ENCODE results near the gene LRRC71. TPM values are rescaled to one million over a fixed set of nuclear protein-coding genes. Genes with fewer than 3 reads are reported as not detected.
A peak's percentile ranks its signal among the peaks of the same experiment; 100 is the strongest.

LRRC71 gene
- polyA plus RNA-seq (2013, experiment 1 of 2) = not detected
- not detected for polyA plus RNA-seq (2013, experiment 2 of 2)

GRCh38 chr1:156920233-156921052 lies at the start of gene LRRC71:
Gene LRRC71 (plus strand): TSS chr1:156920632. CDS start chr1:156920804, 172 bp downstream.
- Histone ChIP-seq H3K27ac (ENCODE audit: low read depth, low read length, severe bottlenecking) (no peak within 1 kb of the TSS), H3K4me1 (ENCODE audit: control insufficient read depth, insufficient read depth, low read length, poor library complexity, severe bottlenecking) (peaks cover 5% of the 10 kb centered on the region), H3K9me3 (ENCODE audit: control insufficient read depth, low read length) (no peaks in the 10 kb centered on the region), H3K36me3 (ENCODE audit: control insufficient read depth, insufficient read depth, low read length) (peaks cover 26% of the 10 kb centered on the region), H3K4me3 (ENCODE audit: extremely low read depth, insufficient read depth, low read length, poor library complexity, severe bottlenecking) (peak within 1 kb of the TSS; percentile 9)
- 4 to 5% methylated on average over 51 to 59 of the region's 71 CpGs for WGBS, 2 experiments (ENCODE audit: insufficient coverage in 2 of 2)

GRCh38 chr1:156873659-156874058 lies 46.8 kb upstream of the LRRC71 start:
- Histone ChIP-seq H3K36me3 (ENCODE audit: control insufficient read depth, insufficient read depth, low read length) (no peaks in the 10 kb centered on the region), H3K9me3 (ENCODE audit: control insufficient read depth, low read length) (no peaks in the 10 kb centered on the region), H3K27ac (ENCODE audit: low read depth, low read length, severe bottlenecking) (no peak overlapping the region), H3K4me3 (ENCODE audit: extremely low read depth, insufficient read depth, low read length, poor library complexity, severe bottlenecking) (no peak overlapping the region), H3K4me1 (ENCODE audit: control insufficient read depth, insufficient read depth, low read length, poor library complexity, severe bottlenecking) (no peaks in the 10 kb centered on the region)
- 97 to 98% methylated on average over 13 to 18 of the region's 18 CpGs for WGBS, 2 experiments (ENCODE audit: insufficient coverage in 2 of 2)

- no peaks in the 10 kb centered on the region for H3K9me3 ChIP-seq (ENCODE audit: control insufficient read depth, low read length)
- no peak overlapping the region for H3K27ac ChIP-seq (ENCODE audit: low read depth, low read length, severe bottlenecking)
- H3K36me3 ChIP-seq (ENCODE audit: control insufficient read depth, insufficient read depth, low read length) = no peaks in the 10 kb centered on the region
- 85 to 93% methylated on average over 2 to 3 of the region's 5 CpGs for whole genome bisulfite sequencing, 2 experiments (ENCODE audit: insufficient coverage in 2 of 2)
- no peak overlapping the region for H3K4me3 ChIP-seq (ENCODE audit: extremely low read depth, insufficient read depth, low read length, poor library complexity, severe bottlenecking)
- no peaks in the 10 kb centered on the region for H3K4me1 ChIP-seq (ENCODE audit: control insufficient read depth, insufficient read depth, low read length, poor library complexity, severe bottlenecking)
Observed at GRCh38 chr1:156874142-156874541, 46.3 kb upstream of the LRRC71 start.

GRCh38 chr1:156874572-156875340 lies 45.7 kb upstream of the LRRC71 start:
- 84 to 86% methylated on average over 10 to 11 of the region's 16 CpGs for WGBS, 2 experiments (ENCODE audit: insufficient coverage in 2 of 2)
- no peaks in the 10 kb centered on the region for H3K9me3 ChIP-seq (ENCODE audit: control insufficient read depth, low read length)
- no peak overlapping the region for H3K27ac ChIP-seq (ENCODE audit: low read depth, low read length, severe bottlenecking)
- no peaks in the 10 kb centered on the region for H3K4me1 ChIP-seq (ENCODE audit: control insufficient read depth, insufficient read depth, low read length, poor library complexity, severe bottlenecking)
- H3K36me3 ChIP-seq (ENCODE audit: control insufficient read depth, insufficient read depth, low read length) = no peaks in the 10 kb centered on the region
- no peak overlapping the region for H3K4me3 ChIP-seq (ENCODE audit: extremely low read depth, insufficient read depth, low read length, poor library complexity, severe bottlenecking)

- no peaks in the 10 kb centered on the region for H3K4me1 ChIP-seq (ENCODE audit: control insufficient read depth, insufficient read depth, low read length, poor library complexity, severe bottlenecking)
- H3K36me3 ChIP-seq (ENCODE audit: control insufficient read depth, insufficient read depth, low read length) = no peaks in the 10 kb centered on the region
- no peaks in the 10 kb centered on the region for H3K9me3 ChIP-seq (ENCODE audit: control insufficient read depth, low read length)
- H3K4me3 ChIP-seq (ENCODE audit: extremely low read depth, insufficient read depth, low read length, poor library complexity, severe bottlenecking) = no peak overlapping the region
- no peak overlapping the region for H3K27ac ChIP-seq (ENCODE audit: low read depth, low read length, severe bottlenecking)
- 82 to 88% methylated on average over 3 to 4 of the region's 5 CpGs for WGBS, 2 experiments (ENCODE audit: insufficient coverage in 2 of 2)
Observed at GRCh38 chr1:156875341-156875615, 45.2 kb upstream of the LRRC71 start.

GRCh38 chr1:156876281-156876680 lies 44.2 kb upstream of the LRRC71 start:
- Histone ChIP-seq H3K9me3 (ENCODE audit: control insufficient read depth, low read length) (no peaks in the 10 kb centered on the region), H3K4me1 (ENCODE audit: control insufficient read depth, insufficient read depth, low read length, poor library complexity, severe bottlenecking) (no peaks in the 10 kb centered on the region), H3K27ac (ENCODE audit: low read depth, low read length, severe bottlenecking) (no peak overlapping the region), H3K36me3 (ENCODE audit: control insufficient read depth, insufficient read depth, low read length) (no peaks in the 10 kb centered on the region), H3K4me3 (ENCODE audit: extremely low read depth, insufficient read depth, low read length, poor library complexity, severe bottlenecking) (no peak overlapping the region)
- 41 to 46% methylated on average over 16 to 17 of the region's 21 CpGs for WGBS, 2 experiments (ENCODE audit: insufficient coverage in 2 of 2)

- Histone ChIP-seq H3K9me3 (ENCODE audit: control insufficient read depth, low read length) (no peaks in the 10 kb centered on the region), H3K36me3 (ENCODE audit: control insufficient read depth, insufficient read depth, low read length) (no peaks in the 10 kb centered on the region), H3K4me1 (ENCODE audit: control insufficient read depth, insufficient read depth, low read length, poor library complexity, severe bottlenecking) (no peaks in the 10 kb centered on the region), H3K27ac (ENCODE audit: low read depth, low read length, severe bottlenecking) (no peak overlapping the region), H3K4me3 (ENCODE audit: extremely low read depth, insufficient read depth, low read length, poor library complexity, severe bottlenecking) (no peak overlapping the region)
- WGBS, 2 experiments (ENCODE audit: insufficient coverage in 2 of 2) = 66 to 84% methylated on average over 2 to 5 of the region's 5 CpGs
Observed at GRCh38 chr1:156877433-156878170, 42.8 kb upstream of the LRRC71 start.

GRCh38 chr1:156879876-156880275 lies 40.6 kb upstream of the LRRC71 start:
- peaks cover 8% of the 10 kb centered on the region for H3K4me1 ChIP-seq (ENCODE audit: control insufficient read depth, insufficient read depth, low read length, poor library complexity, severe bottlenecking)
- 93 to 94% methylated on average over 19 to 21 of the region's 21 CpGs for WGBS, 2 experiments (ENCODE audit: insufficient coverage in 2 of 2)
- no peak overlapping the region for H3K4me3 ChIP-seq (ENCODE audit: extremely low read depth, insufficient read depth, low read length, poor library complexity, severe bottlenecking)
- H3K27ac ChIP-seq (ENCODE audit: low read depth, low read length, severe bottlenecking) = no peak overlapping the region
- no peaks in the 10 kb centered on the region for H3K36me3 ChIP-seq (ENCODE audit: control insufficient read depth, insufficient read depth, low read length)
- no peaks in the 10 kb centered on the region for H3K9me3 ChIP-seq (ENCODE audit: control insufficient read depth, low read length)

GRCh38 chr1:156880473-156880872 lies 40.0 kb upstream of the LRRC71 start:
- WGBS, 2 experiments (ENCODE audit: insufficient coverage in 2 of 2) = 93 to 94% methylated on average over 2 of the region's 5 CpGs
- Histone ChIP-seq H3K36me3 (ENCODE audit: control insufficient read depth, insufficient read depth, low read length) (no peaks in the 10 kb centered on the region), H3K27ac (ENCODE audit: low read depth, low read length, severe bottlenecking) (no peak overlapping the region), H3K9me3 (ENCODE audit: control insufficient read depth, low read length) (no peaks in the 10 kb centered on the region), H3K4me1 (ENCODE audit: control insufficient read depth, insufficient read depth, low read length, poor library complexity, severe bottlenecking) (peaks cover 12% of the 10 kb centered on the region), H3K4me3 (ENCODE audit: extremely low read depth, insufficient read depth, low read length, poor library complexity, severe bottlenecking) (no peak overlapping the region)

- H3K4me3 ChIP-seq (ENCODE audit: extremely low read depth, insufficient read depth, low read length, poor library complexity, severe bottlenecking) = no peak overlapping the region
- WGBS, 2 experiments (ENCODE audit: insufficient coverage in 2 of 2) = 86 to 89% methylated on average over 7 to 10 of the region's 10 CpGs
- H3K9me3 ChIP-seq (ENCODE audit: control insufficient read depth, low read length) = no peaks in the 10 kb centered on the region
- peaks cover 17% of the 10 kb centered on the region for H3K4me1 ChIP-seq (ENCODE audit: control insufficient read depth, insufficient read depth, low read length, poor library complexity, severe bottlenecking)
- H3K36me3 ChIP-seq (ENCODE audit: control insufficient read depth, insufficient read depth, low read length) = no peaks in the 10 kb centered on the region
- no peak overlapping the region for H3K27ac ChIP-seq (ENCODE audit: low read depth, low read length, severe bottlenecking)
Observed at GRCh38 chr1:156881101-156881500, 39.3 kb upstream of the LRRC71 start.
